SK-N-MC (cell line): Measurements from ENCODE around the gene KRTAP19-2.
"Not testable (repeated sequence)": the region's sequence is repeated elsewhere in the genome, so short reads cannot be mapped to it uniquely, and the experiment has no call there.

ENCODE experiments used
- DNase-seq: peaks from one replicate; pipeline ENCODE4 v3.0.0-alpha.2; 2011; ENCODE audit warnings: low read depth, low spot score
- H3K27ac ChIP-seq: fragments of 200-600 bp; sonication (generic); 2 replicates; pipeline ENCODE4 v1.5.1; 2016; ENCODE audit warnings: mixed run types
- H3K36me3 ChIP-seq: fragments of 200-600 bp; sonication (generic); 2 replicates; pipeline ENCODE4 v1.6.1; 2017; ENCODE audit warnings: antibody characterized with exemption, low read length, mixed read lengths; ENCODE audit not compliant: insufficient read depth
- H3K4me3 ChIP-seq: fragments of 200-600 bp; sonication (generic); 2 replicates; pipeline ENCODE4 v1.5.1; 2016
- H3K9ac ChIP-seq: fragments of 200-600 bp; sonication (generic); 2 replicates; pipeline ENCODE4 v1.8.0; 2017; ENCODE audit warnings: mixed run types, mixed read lengths; ENCODE audit not compliant: insufficient read length
- H3K9me3 ChIP-seq: fragments of 200-600 bp; sonication (generic); 2 replicates; pipeline ENCODE4 v1.6.1; 2017; ENCODE audit warnings: low read depth, mild to moderate bottlenecking, antibody characterized with exemption, low read length, moderate library complexity, mixed read lengths
- EZH2 ChIP-seq: fragments of 200-600 bp; sonication (generic); IDR thresholded peaks from one replicate; pipeline ENCODE4 v1.6.1; 2017; ENCODE audit warnings: antibody characterized with exemption
- FOXP2 ChIP-seq: optimal IDR thresholded peaks from 2 replicates; pipeline ENCODE3; 2011; ENCODE audit warnings: mild to moderate bottlenecking, moderate library complexity; ENCODE audit not compliant: insufficient read depth; ENCODE audit errors: extremely low read length, control extremely low read depth
- POLR2AphosphoS5 ChIP-seq: IDR thresholded peaks from 2 replicates; pipeline ENCODE4 v1.6.1; 2012; ENCODE audit warnings: mild to moderate bottlenecking, low read depth, low read length, borderline replicate concordance

The KRTAP19-2 gene

GRCh38 chr21:30487336-30487735 lies at the start of gene KRTAP19-2:
TSS of gene KRTAP19-2 (minus strand) at chr21:30487436. CDS start at chr21:30487348, 88 bp downstream.
- no peak within 1 kb of the TSS for H3K9ac ChIP-seq
- H3K4me3 ChIP-seq = no peak within 1 kb of the TSS
- H3K36me3 ChIP-seq = no peaks in the 10 kb centered on the region
- DNase-seq = no peak
- TF ChIP-seq EZH2 (no peak), FOXP2 (no peak), POLR2AphosphoS5 (no peak)
- H3K27ac ChIP-seq = no peak within 1 kb of the TSS
- no peaks in the 10 kb centered on the region for H3K9me3 ChIP-seq

DNA sequence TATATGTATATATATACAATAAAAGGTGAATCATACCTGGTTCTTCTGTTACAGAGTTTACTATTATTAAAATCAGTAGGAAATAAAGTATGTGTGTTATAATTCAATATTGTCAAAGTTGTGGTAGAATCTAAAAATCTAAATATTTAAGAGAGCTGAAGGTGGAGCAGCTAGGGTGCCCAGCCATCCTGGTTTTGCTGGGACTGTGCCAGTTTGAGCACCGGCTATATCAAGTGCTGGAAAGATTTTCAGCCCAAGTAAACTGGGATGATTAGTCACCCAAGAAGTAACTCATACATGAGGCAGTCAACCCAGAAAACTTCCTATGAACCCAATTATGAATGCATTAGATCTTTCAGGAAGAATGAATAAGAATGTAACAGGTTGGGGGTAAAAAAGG lies 31.6 kb upstream of the KRTAP19-2 start:
- Histone ChIP-seq H3K9me3 (no peaks in the 10 kb centered on the region), H3K36me3 (no peaks in the 10 kb centered on the region), H3K4me3 (no peak overlapping the region), H3K27ac (no peak overlapping the region), H3K9ac (no peak overlapping the region)
- TF ChIP-seq POLR2AphosphoS5 (no peak), FOXP2 (no peak), EZH2 (no peak)
- DNase-seq = no peak

GRCh38 chr21:30515681-30516080 lies 28.4 kb upstream of the KRTAP19-2 start:
- no peaks in the 10 kb centered on the region for H3K36me3 ChIP-seq
- H3K4me3 ChIP-seq = no peak overlapping the region
- TF ChIP-seq EZH2 (no peak), FOXP2 (no peak), POLR2AphosphoS5 (no peak)
- H3K9ac ChIP-seq = no peak overlapping the region
- H3K27ac ChIP-seq = no peak overlapping the region
- H3K9me3 ChIP-seq = no peaks in the 10 kb centered on the region
- no peak for DNase-seq

GRCh38 chr21:30505621-30506205 lies 18.5 kb upstream of the KRTAP19-2 start:
- not testable (repeated sequence) for DNase-seq, H3K9me3 ChIP-seq, H3K9ac ChIP-seq, H3K36me3 ChIP-seq, H3K4me3 ChIP-seq, H3K27ac ChIP-seq

DNA sequence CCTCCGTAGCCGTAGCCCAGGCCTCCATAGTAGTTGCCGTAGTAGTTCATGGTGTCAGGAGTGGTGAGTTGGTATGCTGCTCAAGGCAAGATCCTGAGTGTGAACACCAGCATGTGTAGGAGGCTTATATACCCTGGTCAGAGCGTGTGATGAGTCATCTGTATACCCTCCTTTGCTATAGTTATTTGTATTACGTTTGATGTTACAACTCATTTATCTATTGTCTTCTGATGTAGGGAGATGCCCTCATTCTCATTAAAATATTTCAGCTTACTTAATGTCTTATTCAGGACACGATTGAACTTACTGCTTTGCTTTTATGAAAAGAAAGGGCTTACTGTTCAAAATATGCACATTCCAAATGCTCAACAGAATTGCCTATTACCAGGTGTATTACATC lies 14.8 kb upstream of the KRTAP19-2 start, which contains the start of gene KRTAP19-5:
TSS of gene KRTAP19-5 (minus strand) at position 101 of the 400 bp plus-strand sequence. CDS start at position 50, 51 bp downstream.
- H3K9me3 ChIP-seq = no peaks in the 10 kb centered on the region
- no peak for DNase-seq
- no peak for TF ChIP-seq POLR2AphosphoS5
- no peak for TF ChIP-seq FOXP2
- no peak for TF ChIP-seq EZH2
- H3K9ac ChIP-seq = no peak within 1 kb of the TSS
- H3K36me3 ChIP-seq = no peaks in the 10 kb centered on the region
- H3K27ac ChIP-seq = no peak within 1 kb of the TSS
- H3K4me3 ChIP-seq = no peak within 1 kb of the TSS

- no peak for DNase-seq
- Histone ChIP-seq H3K36me3 (no peaks in the 10 kb centered on the region), H3K9ac (no peak within 1 kb of the TSS), H3K27ac (no peak within 1 kb of the TSS), H3K4me3 (no peak within 1 kb of the TSS), H3K9me3 (no peaks in the 10 kb centered on the region)
- TF ChIP-seq FOXP2 (no peak), EZH2 (no peak)
Measured at GRCh38 chr21:30497065-30497464, 9.8 kb upstream of the KRTAP19-2 start, which contains the start of gene KRTAP19-4. TSS of gene KRTAP19-4 (minus strand) at chr21:30497165. CDS start at chr21:30497110, 55 bp downstream.

DNA sequence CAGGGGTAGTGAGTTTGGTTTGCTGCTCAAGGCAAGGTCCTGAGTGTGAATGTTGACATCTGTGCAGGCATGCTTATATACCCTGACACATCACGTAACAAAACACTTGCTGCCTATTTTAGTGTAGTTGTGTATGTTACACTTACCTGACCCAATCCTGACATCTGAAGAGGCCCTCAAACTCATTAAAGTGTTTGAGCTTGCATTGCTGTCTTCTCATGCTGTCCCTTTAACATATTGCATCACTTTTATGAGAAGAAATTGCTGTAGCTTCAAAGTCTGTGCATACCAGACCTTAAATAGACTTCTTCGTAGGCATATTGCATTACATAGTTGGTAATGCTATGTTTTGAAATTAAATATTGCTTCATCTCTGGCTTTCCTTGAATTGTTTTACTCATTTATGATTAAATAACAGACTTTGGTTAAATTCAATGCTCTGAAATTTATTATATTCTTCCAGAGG lies 4.8 kb upstream of the KRTAP19-2 start, which contains the start of gene KRTAP19-3:
TSS of gene KRTAP19-3 (minus strand) at position 51 of the 466 bp plus-strand sequence. CDS start 56 bp downstream, outside the sequence.
- TF ChIP-seq EZH2 (no peak), FOXP2 (no peak), POLR2AphosphoS5 (no peak)
- H3K9me3 ChIP-seq = no peaks in the 10 kb centered on the region
- DNase-seq = no peak

DNA sequence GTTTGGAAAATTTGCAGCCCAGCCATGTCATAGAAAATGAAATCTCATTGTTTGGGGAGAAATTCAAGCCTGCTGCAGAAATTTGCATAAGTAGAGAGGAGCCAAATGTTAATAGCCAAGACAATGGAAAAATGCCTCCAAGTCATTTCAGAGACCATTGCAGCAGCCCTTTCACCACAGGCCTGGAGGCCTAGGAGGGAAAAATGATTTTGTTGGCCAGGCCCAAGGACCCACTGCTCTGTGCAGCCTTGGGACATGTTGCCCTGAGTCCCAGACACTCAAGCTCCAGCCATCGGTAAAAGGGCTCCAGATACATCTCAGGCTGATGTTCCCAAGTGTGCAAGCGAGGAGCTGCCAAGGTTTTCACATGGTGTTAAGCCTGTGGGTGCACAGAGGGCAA lies 1.1 kb downstream of the KRTAP19-2 start:
- H3K9me3 ChIP-seq = no peaks in the 10 kb centered on the region
- H3K27ac ChIP-seq = no peak overlapping the region
- no peak overlapping the region for H3K9ac ChIP-seq
- H3K4me3 ChIP-seq = no peak overlapping the region
- TF ChIP-seq EZH2 = no peak
- TF ChIP-seq FOXP2 = no peak
- no peak for TF ChIP-seq POLR2AphosphoS5
- H3K36me3 ChIP-seq = no peaks in the 10 kb centered on the region
- DNase-seq = no peak

More for the DNA sequence above, 4.8 kb upstream of the KRTAP19-2 start, which contains the start of gene KRTAP19-3:
- Histone ChIP-seq H3K9ac (no peak within 1 kb of the TSS), H3K36me3 (no peaks in the 10 kb centered on the region), H3K27ac (no peak within 1 kb of the TSS), H3K4me3 (no peak within 1 kb of the TSS)

GRCh38 chr21:30482130-30482529 lies 5.1 kb downstream of the KRTAP19-2 start:
- TF ChIP-seq EZH2 (no peak), POLR2AphosphoS5 (no peak), FOXP2 (no peak)
- no peak overlapping the region for H3K9ac ChIP-seq

More at GRCh38 chr21:30482130-30482529, 5.1 kb downstream of the KRTAP19-2 start:
- H3K27ac ChIP-seq = no peak overlapping the region
- H3K36me3 ChIP-seq = no peaks in the 10 kb centered on the region
- no peaks in the 10 kb centered on the region for H3K9me3 ChIP-seq
- no peak for DNase-seq
- H3K4me3 ChIP-seq = no peak overlapping the region
